GM12878 (cell line): Measurements from ENCODE around the gene PDE7B. TPM values are rescaled to one million over a fixed set of nuclear protein-coding genes. Genes with fewer than 3 reads are reported as not detected.

Source experiments
- ATAC-seq: fragments of 200-7000 bp; cut with Tn5 transposase; 3 replicates; pipeline ENCODE4 v1.9.1; 2020; ENCODE audit warnings: mild to moderate bottlenecking, moderate library complexity
- BruUV-seq: library from RNA; stranded (reverse); fragments of 400-500 nt; replicated peaks from 2 replicates; lab custom pipeline; 2021; lab: Mats Ljungman, UMichigan
- CTCF ChIA-PET: fragments of 300-600 bp; sonication (Branson Sonifier 250); formaldehyde crosslinking; extraction: SDS; loops from one replicate; lab custom pipeline; 2021; ENCODE audit warnings: inconsistent platforms; lab: Yijun Ruan, JAX
- POLR2A ChIA-PET: fragments of 350-600 bp; formaldehyde crosslinking; extraction: SDS; loops from one replicate; lab custom pipeline; 2021; ENCODE audit warnings: inconsistent platforms; lab: Charles Lee
- RAD21 ChIA-PET: fragments of 300-600 bp; sonication (Branson Sonifier 250); formaldehyde crosslinking; loops from one replicate; lab custom pipeline; 2023; ENCODE audit warnings: antibody characterized with exemption; ENCODE audit not compliant: unreplicated experiment; lab: Charles Lee
- SMC1A ChIA-PET: fragments of 300-600 bp; sonication (Branson Sonifier 250); formaldehyde crosslinking; loops from one replicate; lab custom pipeline; 2023; ENCODE audit not compliant: unreplicated experiment, uncharacterized antibody; lab: Charles Lee
- DNase-seq: peaks from one replicate; pipeline ENCODE4 v3.0.0-alpha.2; 2011; ENCODE audit warnings: low read depth, low spot score
- FAIRE-seq: peaks from 3 replicates; lab custom pipeline; 2011; peaks lifted over from hg19 to GRCh38; lab: Jason Lieb, UNC
- H2AFZ ChIP-seq: 2 replicates; pipeline ENCODE4 v1.6.0; 2011; ENCODE audit warnings: low read depth, low read length, control low read depth; ENCODE audit not compliant: control insufficient read depth
- H3K27ac ChIP-seq: 2 replicates; pipeline ENCODE4 v1.5.1; 2011; ENCODE audit warnings: control low read depth; ENCODE audit not compliant: control insufficient read depth, insufficient read depth
- H3K27me3 ChIP-seq, 2 experiments: replicated peaks in 1 of 2; 2 replicates each; pipeline versions ENCODE4 v1.6.0 to v1.6.1; 2011; ENCODE audit warnings: low read length in 1 of 2; ENCODE audit not compliant: control insufficient read depth in 2 of 2, insufficient read depth in 2 of 2
- H3K36me3 ChIP-seq, 2 experiments: 2 replicates each; pipeline ENCODE4 v1.5.1; 2011; ENCODE audit warnings: low read length in 1 of 2; ENCODE audit not compliant: control insufficient read depth in 2 of 2, insufficient read depth in 2 of 2
- H3K4me1 ChIP-seq: 2 replicates; pipeline ENCODE4 v1.6.1; 2011; ENCODE audit warnings: mild to moderate bottlenecking, low read length, moderate library complexity, mixed read lengths; ENCODE audit not compliant: control insufficient read depth, insufficient read depth
- H3K4me2 ChIP-seq: 2 replicates; pipeline ENCODE4 v1.6.0; 2011; ENCODE audit warnings: control low read depth; ENCODE audit not compliant: control insufficient read depth, insufficient read depth
- H3K4me3 ChIP-seq: fragments of 200-600 bp; sonication (generic); 2 replicates; pipeline ENCODE4 v1.5.1; 2016
- H3K79me2 ChIP-seq: 2 replicates; pipeline ENCODE4 v1.6.0; 2011; ENCODE audit warnings: low read length; ENCODE audit not compliant: control insufficient read depth, insufficient read depth
- H3K9ac ChIP-seq: 2 replicates; pipeline ENCODE4 v1.8.0; 2011; ENCODE audit warnings: low read length, control low read depth, mixed read lengths; ENCODE audit not compliant: control insufficient read depth, insufficient read depth
- H3K9me3 ChIP-seq: replicated peaks from 3 replicates; pipeline ENCODE4 v1.5.1; 2011; ENCODE audit warnings: mild to moderate bottlenecking, low read length; ENCODE audit not compliant: control insufficient read depth, insufficient read depth
- H4K20me1 ChIP-seq: 2 replicates; pipeline ENCODE4 v1.6.0; 2011; ENCODE audit not compliant: control insufficient read depth, insufficient read depth
- DPF2 ChIP-seq: fragments of 450-650 bp; IDR thresholded peaks from 2 replicates; pipeline ENCODE4 v1.6.1; 2017; ENCODE audit warnings: mild to moderate bottlenecking
- EP300 ChIP-seq, 2 experiments: fragments of 150-350 bp in 1 of 2; IDR thresholded peaks; 2 replicates each; pipeline ENCODE4 v1.6.1; 2011 to 2012; ENCODE audit warnings: low read depth in 2 of 2, low read length in 2 of 2, borderline replicate concordance in 1 of 2, improper control_type of control experiment in 1 of 2, inconsistent platforms in 1 of 2; ENCODE audit not compliant: control insufficient read depth in 1 of 2
- JUNB ChIP-seq: IDR thresholded peaks from 2 replicates; pipeline ENCODE4 v1.6.1; 2016; ENCODE audit warnings: antibody characterized with exemption, mild to moderate bottlenecking
- KLF5 ChIP-seq: fragments of 450-650 bp; IDR thresholded peaks from 2 replicates; pipeline ENCODE4 v1.6.1; 2014; ENCODE audit warnings: mild to moderate bottlenecking; ENCODE audit not compliant: partially characterized antibody
- LARP7 ChIP-seq: fragments of 450-650 bp; IDR thresholded peaks from 2 replicates; pipeline ENCODE4 v1.6.1; 2017; ENCODE audit warnings: mild to moderate bottlenecking
- MEF2B ChIP-seq: fragments of 450-650 bp; IDR thresholded peaks from 2 replicates; pipeline ENCODE4 v1.6.1; 2018; ENCODE audit warnings: mild to moderate bottlenecking, moderate library complexity; ENCODE audit not compliant: partially characterized antibody, poor library complexity, severe bottlenecking
- MYB ChIP-seq: fragments of 150-350 bp; IDR thresholded peaks from 2 replicates; pipeline ENCODE4 v1.6.1; 2014; ENCODE audit warnings: mild to moderate bottlenecking, low read depth, low read length, borderline replicate concordance
- NR2C1 ChIP-seq: fragments of 450-650 bp; IDR thresholded peaks from 2 replicates; pipeline ENCODE4 v1.6.1; 2017; ENCODE audit warnings: antibody characterized with exemption, mild to moderate bottlenecking, moderate library complexity
- PBX3 ChIP-seq: IDR thresholded peaks from 2 replicates; pipeline ENCODE4 v1.6.1; 2011; ENCODE audit warnings: mild to moderate bottlenecking, low read depth, low read length, moderate library complexity; ENCODE audit not compliant: insufficient replicate concordance
- POLR2AphosphoS2 ChIP-seq: IDR thresholded peaks from 2 replicates; pipeline ENCODE4 v1.6.1; 2011; ENCODE audit warnings: low read depth, mild to moderate bottlenecking, low read length, improper control_type of control experiment, moderate library complexity
- PRDM15 ChIP-seq: fragments of 450-650 bp; formaldehyde crosslinking; IDR thresholded peaks from 2 replicates; pipeline ENCODE4 v1.4.0; 2020; ENCODE audit warnings: mild to moderate bottlenecking, moderate library complexity
- RAD51 ChIP-seq: fragments of 450-650 bp; IDR thresholded peaks from 2 replicates; pipeline ENCODE4 v1.6.1; 2016; ENCODE audit warnings: moderate library complexity, mild to moderate bottlenecking, inconsistent platforms
- RCOR1 ChIP-seq: conservative IDR thresholded peaks from 2 replicates; pipeline ENCODE4 v1.6.1; 2012; ENCODE audit warnings: low read depth, low read length, improper control_type of control experiment
- RFX5 ChIP-seq: IDR thresholded peaks from 2 replicates; pipeline ENCODE4 v1.6.1; 2011; ENCODE audit warnings: low read depth, low read length, improper control_type of control experiment
- SMAD5 ChIP-seq: IDR thresholded peaks from 2 replicates; pipeline ENCODE4 v1.6.1; 2016; ENCODE audit warnings: antibody characterized with exemption, low read depth
- SMARCA5 ChIP-seq: fragments of 450-650 bp; IDR thresholded peaks from 2 replicates; pipeline ENCODE4 v1.6.1; 2017; ENCODE audit warnings: mild to moderate bottlenecking
- TCF12 ChIP-seq: IDR thresholded peaks from 2 replicates; pipeline ENCODE4 v1.6.1; 2011; ENCODE audit warnings: low read depth, mild to moderate bottlenecking, low read length
- ZBED1 ChIP-seq: IDR thresholded peaks from 2 replicates; pipeline ENCODE4 v1.6.1; 2016; ENCODE audit warnings: borderline replicate concordance
- ZNF24 ChIP-seq: fragments of 450-650 bp; IDR thresholded peaks from 2 replicates; pipeline ENCODE4 v1.6.1; 2017; ENCODE audit warnings: antibody characterized with exemption, mild to moderate bottlenecking
- WGBS: methylation state at CpG from one replicate; pipeline ENCODE4 v1.1.6; 2016; ENCODE audit warnings: low lambda C conversion rate; ENCODE audit not compliant: insufficient replicate concordance, insufficient coverage; ENCODE audit errors: missing lambda C conversion rate; 5-methylcytosine and 5-hydroxymethylcytosine counted together
- in situ Hi-C: fragments of 300-500 bp; cut with MboI; formaldehyde crosslinking; loops from 9 replicates; pipeline ENCODE4 v1.14.3; 2018; ENCODE audit warnings: mixed read lengths
- intact Hi-C: fragments of 100-400 bp; cut with micrococcal nuclease; formaldehyde crosslinking; loops from one replicate; pipeline ENCODE4 v1.14.2; 2022; ENCODE audit not compliant: unreplicated experiment
- polyA plus RNA-seq, 11 experiments: library from polyadenylated mRNA; depleted of rRNA in 4 of 11; unstranded in 6 of 11; stranded (reverse) in 5 of 11; fragments of >200 nt; fragmentation: Nextera tagmentation in 4 of 11; fragmentation: Illumina TruSeq in 1 of 11; extraction: Ambion mirVana in 4 of 11; extraction: Trizol in 1 of 11; gene quantifications; 1 replicate in 1 of 11; 2 replicates in 10 of 11; pipeline versions ENCODE4 v1.2.1 to v1.2.3, GENCODE V29; 2011 to 2016; ENCODE audit warnings: inconsistent platforms in 2 of 11, missing spikeins in 2 of 11, low read depth in 1 of 11
- total RNA-seq, 4 experiments: library from RNA; depleted of rRNA in 3 of 4; stranded (reverse); fragments of >200 nt in 3 of 4; fragmentation: Illumina TruSeq in 1 of 4; extraction: Trizol in 1 of 4; gene quantifications; 2 replicates each; pipeline versions ENCODE4 v1.2.1 to v1.2.3, GENCODE V29; 2013 to 2021

The PDE7B gene
- total and polyA plus RNA-seq, 10 of the 15 experiments (the other 5 are each of a cell fraction or from before 2014, with no cell fraction given): not detected

GRCh38 chr6:136209496-136209895, 358.0 kb downstream of the PDE7B start (continued):
- TF ChIP-seq PBX3 (no peak), MEF2B (no peak)

GRCh38 chr6:136210398-136211165, 359.1 kb downstream of the PDE7B start:
- H3K9ac ChIP-seq: no peak overlapping the region
- TF ChIP-seq EP300 (IDR thresholded peaks at IDR 0.05; ENCODE audit: borderline replicate concordance in 1 of 2, control insufficient read depth in 1 of 2, low read depth in 2 of 2, low read length in 2 of 2) (no peak), PRDM15 (CRISPR knock-in tag) (no peak), MYB (no peak), LARP7 (no peak), KLF5 (no peak), POLR2AphosphoS2 (no peak), SMARCA5 (no peak), RCOR1 (no peak), RAD51 (no peak), NR2C1 (no peak), JUNB (no peak), RFX5 (no peak), ZNF24 (no peak), TCF12 (no peak), SMAD5 (no peak), ZBED1 (no peak), DPF2 (no peak)
- TF ChIP-seq, all 136 proteins: peak for 0
- no peak for FAIRE-seq
- in situ Hi-C loops (no loop called here), intact Hi-C loops (no loop called here)
- BruUV-seq: no TSS peak
- no peak overlapping the region for H3K27ac ChIP-seq
- no peaks in the 10 kb centered on the region for H3K36me3 ChIP-seq
- H4K20me1 ChIP-seq: no peaks in the 10 kb centered on the region
- no peaks in the 10 kb centered on the region for H3K4me1 ChIP-seq
- no peak overlapping the region for H3K4me2 ChIP-seq
- 43% methylated on average over 13 of the region's 13 CpGs for WGBS
- RAD21 ChIA-PET: no interaction called here
- POLR2A ChIA-PET: interaction anchor here (0.6 kb wide), 1 partner anchor 57 kb away, joined by 5 read pairs; no protein-coding TSS in a partner anchor
- H2AFZ ChIP-seq: no peak overlapping the region
- no peak for DNase-seq
- SMC1A ChIA-PET: no interaction called here
- CTCF ChIA-PET: interaction anchor here (3.1 kb wide), 1 partner anchor 16 kb away, joined by 17 read pairs; no protein-coding TSS in a partner anchor
- no peaks in the 10 kb centered on the region; a peak in 1 of 4 replicates for H3K27me3 ChIP-seq
- no peak overlapping the region for H3K4me3 ChIP-seq
- H3K79me2 ChIP-seq: no peaks in the 10 kb centered on the region
- no peak for ATAC-seq
- no peaks in the 10 kb centered on the region for H3K9me3 ChIP-seq
